HepG2 (cell line): ENCODE results near the gene RAPSN. TPM values are rescaled to one million over a fixed set of nuclear protein-coding genes. Genes with fewer than 3 reads are reported as not detected.

Experiments used
- CREB1 ChIP-seq, 2 experiments: fragments of 450-650 bp in 1 of 2; IDR thresholded peaks; 2 replicates each; pipeline ENCODE4 v1.6.1; 2016 to 2017; ENCODE audit warnings: control low read depth in 1 of 2, mild to moderate bottlenecking in 1 of 2, missing compliant biosample characterization in 1 of 2, missing genetic modification characterization in 1 of 2
- ETV6 ChIP-seq: sonication (generic); formaldehyde crosslinking; conservative IDR thresholded peaks from 2 replicates; pipeline ENCODE4 v1.4.0; 2020; ENCODE audit warnings: missing genetic modification reagents
- FIP1L1 ChIP-seq: fragments of 200-400 bp; formaldehyde crosslinking; IDR thresholded peaks from 2 replicates; pipeline ENCODE4 v1.6.1; 2018; ENCODE audit warnings: low read depth, mild to moderate bottlenecking, low read length, moderate library complexity, borderline replicate concordance; ENCODE audit not compliant: insufficient read depth
- FOSL2 ChIP-seq: sonication (generic); formaldehyde crosslinking; IDR thresholded peaks from 2 replicates; pipeline ENCODE4 v1.4.0; 2020; ENCODE audit warnings: missing genetic modification reagents
- HNF4G ChIP-seq, 2 experiments: sonication (generic) in 1 of 2; formaldehyde crosslinking in 1 of 2; IDR thresholded peaks; 2 replicates each; pipeline versions ENCODE4 v1.4.0 to v1.6.1; 2011 to 2020; ENCODE audit warnings: borderline replicate concordance in 2 of 2, low read depth in 2 of 2, mild to moderate bottlenecking in 2 of 2, low read length in 1 of 2, missing genetic modification reagents in 1 of 2, moderate library complexity in 1 of 2
- HNRNPL ChIP-seq: fragments of 200-400 bp; formaldehyde crosslinking; IDR thresholded peaks from 2 replicates; pipeline ENCODE4 v1.6.1; 2017; ENCODE audit warnings: mild to moderate bottlenecking, low read depth, low read length
- KAT2B ChIP-seq: fragments of 150-350 bp; IDR thresholded peaks from 2 replicates; pipeline ENCODE4 v1.6.1; 2014; ENCODE audit warnings: low read depth, low read length, borderline replicate concordance
- PLRG1 ChIP-seq: fragments of 450-650 bp; conservative IDR thresholded peaks from 2 replicates; pipeline ENCODE4 v1.6.1; 2016
- SCMH1 ChIP-seq: sonication (generic); formaldehyde crosslinking; IDR thresholded peaks from 2 replicates; pipeline ENCODE4 v1.9.0; 2021; ENCODE audit warnings: missing genetic modification reagents, mild to moderate bottlenecking, borderline replicate concordance
- TRIM22 ChIP-seq: fragments of 450-650 bp; IDR thresholded peaks from 2 replicates; pipeline ENCODE4 v1.6.1; 2017
- U2AF1 ChIP-seq: fragments of 200-400 bp; formaldehyde crosslinking; optimal IDR thresholded peaks from 2 replicates; pipeline ENCODE3; 2017; ENCODE audit warnings: mild to moderate bottlenecking, low read depth, low read length
- UBTF ChIP-seq: sonication (generic); formaldehyde crosslinking; IDR thresholded peaks from 2 replicates; pipeline ENCODE4 v1.4.0; 2020; ENCODE audit warnings: mild to moderate bottlenecking, missing genetic modification reagents
- ZBTB21 ChIP-seq: sonication (generic); formaldehyde crosslinking; IDR thresholded peaks from 2 replicates; pipeline ENCODE4 v1.4.0; 2020; ENCODE audit warnings: missing genetic modification reagents
- ZBTB43 ChIP-seq: sonication (generic); formaldehyde crosslinking; conservative IDR thresholded peaks from 2 replicates; pipeline ENCODE4 v1.4.0; 2020; ENCODE audit warnings: missing genetic modification reagents
- ZFP36L1 ChIP-seq: sonication (generic); formaldehyde crosslinking; IDR thresholded peaks from 2 replicates; pipeline ENCODE4 v1.8.0; 2022; ENCODE audit warnings: mild to moderate bottlenecking, missing genetic modification reagents, moderate library complexity
- ZNF160 ChIP-seq: sonication (generic); formaldehyde crosslinking; IDR thresholded peaks from 2 replicates; pipeline ENCODE4 v1.8.0; 2022; ENCODE audit warnings: mild to moderate bottlenecking, inconsistent platforms, missing genetic modification reagents
- ZNF281 ChIP-seq: sonication (generic); formaldehyde crosslinking; IDR thresholded peaks from 2 replicates; pipeline ENCODE4 v1.4.0; 2020; ENCODE audit warnings: missing genetic modification reagents, borderline replicate concordance
- ZNF557 ChIP-seq: sonication (generic); formaldehyde crosslinking; IDR thresholded peaks from 2 replicates; pipeline ENCODE4 v1.4.0; 2020; ENCODE audit warnings: missing genetic modification reagents
- ZNF7 ChIP-seq: IDR thresholded peaks from 2 replicates; pipeline ENCODE4 v1.6.1; 2016; ENCODE audit warnings: missing biosample characterization, missing genetic modification reagents
- ZNF790 ChIP-seq: sonication (generic); formaldehyde crosslinking; IDR thresholded peaks from 2 replicates; pipeline ENCODE4 v1.8.0; 2022; ENCODE audit warnings: missing genetic modification reagents, mild to moderate bottlenecking, borderline replicate concordance
- ZNF841 ChIP-seq: sonication (generic); formaldehyde crosslinking; IDR thresholded peaks from 2 replicates; pipeline ENCODE4 v1.8.1; 2023; ENCODE audit warnings: missing genetic modification reagents, borderline replicate concordance
- ZNF883 ChIP-seq: sonication (generic); formaldehyde crosslinking; IDR thresholded peaks from 2 replicates; pipeline ENCODE4 v1.5.1; 2020; ENCODE audit warnings: mild to moderate bottlenecking, missing genetic modification reagents; ENCODE audit errors: not compliant biosample characterization
- polyA plus RNA-seq, 8 experiments: library from polyadenylated mRNA; depleted of rRNA in 3 of 8; stranded (reverse) in 7 of 8; unstranded in 1 of 8; fragments of >200 nt; fragmentation: Illumina TruSeq in 4 of 8; extraction: Trizol in 4 of 8; gene quantifications; 2 replicates each; pipeline versions ENCODE4 v1.2.1 to v1.2.3, GENCODE V29; 2011 to 2016; ENCODE audit warnings: low read depth in 4 of 8, missing spikeins in 1 of 8, mixed read lengths in 1 of 8; ENCODE audit not compliant: insufficient read depth in 1 of 8
- total RNA-seq, 5 experiments: library from RNA; depleted of rRNA; stranded (reverse); fragments of >200 nt; fragmentation: Illumina TruSeq; extraction: Trizol; gene quantifications; 2 replicates each; pipeline ENCODE4 v1.2.3, GENCODE V29; 2016; ENCODE audit warnings: low read depth in 1 of 5

The RAPSN gene
- total and polyA plus RNA-seq, 2 of the 13 experiments (the other 11 are each of a cell fraction or from before 2014, with no cell fraction given): 0.15 to 1.2 TPM

GRCh38 chr11:47437746-47438418 is 11.1 kb downstream of the RAPSN start (continued):
- TF ChIP-seq HNF4G (IDR thresholded peaks at IDR 0.05; ENCODE audit: borderline replicate concordance, low read depth, low read length): peak; percentile 67; the same call in 1 of the 2 replicates
- no peak for TF ChIP-seq HNF4G (CRISPR knock-in tag; IDR thresholded peaks at IDR 0.05; ENCODE audit: borderline replicate concordance, low read depth)
- no peak for TF ChIP-seq U2AF1
- peak; percentile 84 for TF ChIP-seq UBTF (CRISPR knock-in tag)
- no peak for TF ChIP-seq KAT2B
- no peak for TF ChIP-seq SCMH1 (CRISPR knock-in tag)
- TF ChIP-seq FIP1L1: no peak
- TF ChIP-seq ZBTB21 (CRISPR knock-in tag): no peak
- TF ChIP-seq ZNF790: peak; percentile 74; the same call in 1 of the 2 replicates
- TF ChIP-seq ZNF557 (CRISPR knock-in tag): no peak
- no peak for TF ChIP-seq ZFP36L1 (CRISPR knock-in tag)
- no peak for TF ChIP-seq ZNF160 (CRISPR knock-in tag)
- 0 out of 2 replicates have a peak, but pooled peaks have one; percentile 16 for TF ChIP-seq ZNF281 (CRISPR knock-in tag)
- no peak for TF ChIP-seq CREB1 (IDR thresholded peaks at IDR 0.05)
- no peak for TF ChIP-seq CREB1 (CRISPR knock-in tag; IDR thresholded peaks at IDR 0.05)
- no peak for TF ChIP-seq PLRG1
- TF ChIP-seq ZNF883: peak; percentile 10
- TF ChIP-seq ETV6: no peak; the same call in 1 of the 2 replicates
- TF ChIP-seq FOSL2: 0 out of 2 replicates have a peak, but pooled peaks have one; percentile 24
- peak; percentile 79; the same call in 1 of the 2 replicates for TF ChIP-seq HNRNPL
- TF ChIP-seq ZNF7: no peak
- TF ChIP-seq TRIM22: no peak
- no peak for TF ChIP-seq ZNF841 (CRISPR knock-in tag)
- no peak for TF ChIP-seq ZBTB43 (CRISPR knock-in tag)
